K562 (cell line): ENCODE data around the gene STMN3. TPM values are rescaled to one million over a fixed set of nuclear protein-coding genes. Genes with fewer than 3 reads are reported as not detected.

Experiments
- BRD9 ChIP-seq: fragments of 450-650 bp; IDR thresholded peaks from 2 replicates; pipeline ENCODE4 v1.6.1; 2018; ENCODE audit warnings: low read depth; ENCODE audit not compliant: partially characterized antibody
- CHCHD3 ChIP-seq: fragments of 250-450 bp; sonication (Bioruptor Pico); IDR thresholded peaks from 2 replicates; pipeline ENCODE4 v2.1.2; 2022; ENCODE audit warnings: mild to moderate bottlenecking
- ILF3 ChIP-seq: fragments of 450-650 bp; IDR thresholded peaks from 2 replicates; pipeline ENCODE4 v1.6.1; 2018; ENCODE audit warnings: antibody characterized with exemption, mild to moderate bottlenecking, moderate library complexity, borderline replicate concordance
- NFE2L1 ChIP-seq: fragments of 450-650 bp; IDR thresholded peaks from 2 replicates; pipeline ENCODE4 v1.6.1; 2016; ENCODE audit warnings: missing genetic modification characterization, low read depth, mild to moderate bottlenecking, missing compliant biosample characterization, moderate library complexity, borderline replicate concordance
- SUPT5H ChIP-seq: fragments of 450-650 bp; IDR thresholded peaks from 2 replicates; pipeline ENCODE4 v1.6.1; 2016
- polyA plus RNA-seq, 8 experiments: library from polyadenylated mRNA; depleted of rRNA in 4 of 8; stranded (reverse) in 5 of 8; unstranded in 3 of 8; fragments of >200 nt; fragmentation: Nextera tagmentation in 2 of 8; fragmentation: Illumina TruSeq in 1 of 8; extraction: Ambion mirVana in 2 of 8; extraction: Trizol in 1 of 8; gene quantifications; 2 replicates each; pipeline versions ENCODE4 v1.2.1 to v1.2.3, GENCODE V29; 2011 to 2014; ENCODE audit warnings: inconsistent platforms in 1 of 8, missing spikeins in 1 of 8
- total RNA-seq, 7 experiments: library from RNA; depleted of rRNA in 6 of 7; stranded (reverse); fragments of >200 nt in 6 of 7; fragmentation: Illumina TruSeq in 2 of 7; extraction: Trizol in 2 of 7; gene quantifications; 2 replicates each; pipeline versions ENCODE4 v1.2.1 to v1.2.3, GENCODE V29; 2011 to 2021; ENCODE audit warnings: low replicate concordance in 1 of 7
- TF ChIP-seq, protein P1 (sequence below): sonication (generic); formaldehyde crosslinking; IDR thresholded peaks from 2 replicates; pipeline ENCODE4 v1.8.0; 2022; ENCODE audit warnings: mild to moderate bottlenecking, missing genetic modification reagents
- TF ChIP-seq, protein P2 (sequence below): fragments of 450-650 bp; IDR thresholded peaks from 2 replicates; pipeline ENCODE4 v1.6.1; 2018; ENCODE audit warnings: mild to moderate bottlenecking, low read depth; ENCODE audit not compliant: partially characterized antibody

STMN3 gene
- total and polyA plus RNA-seq, 9 of the 15 experiments (the other 6 are each of a cell fraction or from before 2014, with no cell fraction given), result 0.70 to 65.6 (median 29.4) TPM

DNA sequence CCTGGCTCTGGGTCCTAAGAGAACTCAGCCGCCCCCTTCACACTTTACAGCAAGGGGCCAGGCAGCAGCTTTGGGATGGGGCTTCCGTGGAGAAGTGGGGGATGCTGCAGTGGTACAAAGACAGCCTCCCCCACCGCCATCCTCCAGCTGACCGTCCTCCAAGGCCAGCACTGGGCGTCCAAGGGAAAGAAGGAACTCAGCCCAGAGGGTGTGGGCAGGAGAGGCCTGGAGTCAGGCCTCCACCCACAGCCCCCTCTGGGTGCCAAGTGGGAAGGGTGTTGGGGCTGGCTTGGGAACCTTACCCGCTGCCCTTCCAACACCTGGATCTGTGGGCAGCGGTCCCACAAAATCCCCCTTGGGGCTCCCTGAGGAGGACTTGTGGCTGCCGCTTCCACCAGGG, 13.1 kb downstream of the STMN3 start (continued):
- TF ChIP-seq, protein P1, sequence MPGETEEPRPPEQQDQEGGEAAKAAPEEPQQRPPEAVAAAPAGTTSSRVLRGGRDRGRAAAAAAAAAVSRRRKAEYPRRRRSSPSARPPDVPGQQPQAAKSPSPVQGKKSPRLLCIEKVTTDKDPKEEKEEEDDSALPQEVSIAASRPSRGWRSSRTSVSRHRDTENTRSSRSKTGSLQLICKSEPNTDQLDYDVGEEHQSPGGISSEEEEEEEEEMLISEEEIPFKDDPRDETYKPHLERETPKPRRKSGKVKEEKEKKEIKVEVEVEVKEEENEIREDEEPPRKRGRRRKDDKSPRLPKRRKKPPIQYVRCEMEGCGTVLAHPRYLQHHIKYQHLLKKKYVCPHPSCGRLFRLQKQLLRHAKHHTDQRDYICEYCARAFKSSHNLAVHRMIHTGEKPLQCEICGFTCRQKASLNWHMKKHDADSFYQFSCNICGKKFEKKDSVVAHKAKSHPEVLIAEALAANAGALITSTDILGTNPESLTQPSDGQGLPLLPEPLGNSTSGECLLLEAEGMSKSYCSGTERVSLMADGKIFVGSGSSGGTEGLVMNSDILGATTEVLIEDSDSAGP, result no peak
- no peak for TF ChIP-seq SUPT5H
- no peak for TF ChIP-seq CHCHD3 (CRISPR knock-in tag)
- TF ChIP-seq ILF3, result no peak
- no peak for TF ChIP-seq BRD9
- TF ChIP-seq, protein P2, sequence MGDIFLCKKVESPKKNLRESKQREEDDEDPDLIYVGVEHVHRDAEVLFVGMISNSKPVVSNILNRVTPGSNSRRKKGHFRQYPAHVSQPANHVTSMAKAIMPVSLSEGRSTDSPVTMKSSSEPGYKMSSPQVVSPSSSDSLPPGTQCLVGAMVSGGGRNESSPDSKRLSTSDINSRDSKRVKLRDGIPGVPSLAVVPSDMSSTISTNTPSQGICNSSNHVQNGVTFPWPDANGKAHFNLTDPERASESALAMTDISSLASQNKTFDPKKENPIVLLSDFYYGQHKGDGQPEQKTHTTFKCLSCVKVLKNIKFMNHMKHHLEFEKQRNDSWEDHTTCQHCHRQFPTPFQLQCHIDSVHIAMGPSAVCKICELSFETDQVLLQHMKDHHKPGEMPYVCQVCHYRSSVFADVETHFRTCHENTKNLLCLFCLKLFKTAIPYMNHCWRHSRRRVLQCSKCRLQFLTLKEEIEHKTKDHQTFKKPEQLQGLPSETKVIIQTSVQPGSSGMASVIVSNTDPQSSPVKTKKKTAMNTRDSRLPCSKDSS, result no peak
- no peak for TF ChIP-seq NFE2L1 (tag)
